MM.1S (cell line): Measurements from ENCODE around the gene NQO1.

ENCODE experiments used
- EZH2 ChIP-seq: fragments of 300-600 bp; sonication (generic); optimal IDR thresholded peaks from 2 replicates; pipeline ENCODE3; 2017; ENCODE audit warnings: low read depth, mild to moderate bottlenecking, antibody characterized with exemption, low read length, mixed read lengths
- TF ChIP-seq, protein P1 (sequence below): fragments of 300-600 bp; sonication (generic); IDR thresholded peaks from 2 replicates; pipeline ENCODE4 v1.5.1; 2016; ENCODE audit warnings: antibody characterized with exemption, low read length, mixed read lengths

DNA sequence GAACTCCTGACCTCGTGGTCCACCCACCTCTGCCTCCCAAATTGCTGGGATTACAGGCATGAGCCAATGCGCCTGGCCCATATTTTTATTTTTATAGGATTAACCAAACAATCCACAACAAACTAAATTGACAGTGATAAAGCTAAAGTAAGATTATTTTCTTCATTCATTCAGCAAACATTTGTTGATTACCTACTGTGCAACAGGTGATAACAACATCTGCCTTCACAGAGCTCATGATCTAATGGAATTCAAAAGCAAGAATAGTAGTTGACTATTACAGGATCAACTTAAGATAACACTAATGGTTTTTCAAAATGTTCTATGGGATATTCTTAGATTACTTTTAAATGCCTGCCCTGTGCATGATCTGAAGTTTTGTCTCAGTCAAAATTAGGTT, 37.8 kb downstream of the NQO1 start:
- TF ChIP-seq, protein P1, sequence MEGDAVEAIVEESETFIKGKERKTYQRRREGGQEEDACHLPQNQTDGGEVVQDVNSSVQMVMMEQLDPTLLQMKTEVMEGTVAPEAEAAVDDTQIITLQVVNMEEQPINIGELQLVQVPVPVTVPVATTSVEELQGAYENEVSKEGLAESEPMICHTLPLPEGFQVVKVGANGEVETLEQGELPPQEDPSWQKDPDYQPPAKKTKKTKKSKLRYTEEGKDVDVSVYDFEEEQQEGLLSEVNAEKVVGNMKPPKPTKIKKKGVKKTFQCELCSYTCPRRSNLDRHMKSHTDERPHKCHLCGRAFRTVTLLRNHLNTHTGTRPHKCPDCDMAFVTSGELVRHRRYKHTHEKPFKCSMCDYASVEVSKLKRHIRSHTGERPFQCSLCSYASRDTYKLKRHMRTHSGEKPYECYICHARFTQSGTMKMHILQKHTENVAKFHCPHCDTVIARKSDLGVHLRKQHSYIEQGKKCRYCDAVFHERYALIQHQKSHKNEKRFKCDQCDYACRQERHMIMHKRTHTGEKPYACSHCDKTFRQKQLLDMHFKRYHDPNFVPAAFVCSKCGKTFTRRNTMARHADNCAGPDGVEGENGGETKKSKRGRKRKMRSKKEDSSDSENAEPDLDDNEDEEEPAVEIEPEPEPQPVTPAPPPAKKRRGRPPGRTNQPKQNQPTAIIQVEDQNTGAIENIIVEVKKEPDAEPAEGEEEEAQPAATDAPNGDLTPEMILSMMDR, result no peak
- TF ChIP-seq EZH2, result no peak
